ENCODE data around the gene BMP5. TPM values are rescaled to one million over a fixed set of nuclear protein-coding genes. Genes with fewer than 3 reads are reported as not detected.

BMP5 gene
- total RNA-seq, 1 donor from 2014 or later = 4.9 TPM

- no peak overlapping the region for H3K27ac Mint-ChIP-seq
- H3K4me3 Mint-ChIP-seq = no peak overlapping the region
- peaks cover 22% of the 10 kb centered on the region for H3K4me1 Mint-ChIP-seq
- TF ChIP-seq CTCF (IDR thresholded peaks at IDR 0.05; ENCODE audit: unreplicated experiment) = no peak
- H3K27me3 Mint-ChIP-seq (ENCODE audit: low read depth) = no peaks in the 10 kb centered on the region
- DNase-seq (ENCODE audit: low spot score in 2 of 2, unreplicated experiment in 2 of 2) = no peak
- no peaks in the 10 kb centered on the region for H3K36me3 Mint-ChIP-seq
- peaks cover 5% of the 10 kb centered on the region for H3K9me3 Mint-ChIP-seq
Measured at GRCh38 chr6:55714831-55715230, 160.6 kb downstream of the BMP5 start.

- Mint-ChIP-seq H3K4me1 (peaks cover 22% of the 10 kb centered on the region), H3K27ac (peak overlapping the region; percentile 45), H3K27me3 (ENCODE audit: low read depth) (no peaks in the 10 kb centered on the region), H3K4me3 (no peak overlapping the region), H3K36me3 (no peaks in the 10 kb centered on the region), H3K9me3 (peaks cover 9% of the 10 kb centered on the region)
- no peak for TF ChIP-seq CTCF (IDR thresholded peaks at IDR 0.05; ENCODE audit: unreplicated experiment)
- DNase-seq (ENCODE audit: low spot score in 2 of 2, unreplicated experiment in 2 of 2) = no peak
Measured at GRCh38 chr6:55713436-55713835, 162.0 kb downstream of the BMP5 start.

- H3K4me1 Mint-ChIP-seq = peaks cover 21% of the 10 kb centered on the region
- no peak overlapping the region for H3K4me3 Mint-ChIP-seq
Measured at GRCh38 chr6:55708711-55709110, 166.7 kb downstream of the BMP5 start.

GRCh38 chr6:55705451-55706440 lies 169.6 kb downstream of the BMP5 start:
- H3K27me3 Mint-ChIP-seq (ENCODE audit: low read depth) = no peaks in the 10 kb centered on the region
- TF ChIP-seq CTCF (IDR thresholded peaks at IDR 0.05; ENCODE audit: unreplicated experiment) = no peak
- DNase-seq (ENCODE audit: low spot score in 2 of 2, unreplicated experiment in 2 of 2) = no peak
- peaks cover 16% of the 10 kb centered on the region for H3K9me3 Mint-ChIP-seq
- H3K4me1 Mint-ChIP-seq = peaks cover 7% of the 10 kb centered on the region
- no peak overlapping the region for H3K27ac Mint-ChIP-seq
- H3K36me3 Mint-ChIP-seq = peaks cover 4% of the 10 kb centered on the region
- H3K4me3 Mint-ChIP-seq = no peak overlapping the region

More at GRCh38 chr6:55708711-55709110, 166.7 kb downstream of the BMP5 start:
- TF ChIP-seq CTCF (IDR thresholded peaks at IDR 0.05; ENCODE audit: unreplicated experiment) = no peak
- Mint-ChIP-seq H3K9me3 (peaks cover 14% of the 10 kb centered on the region), H3K27ac (no peak overlapping the region), H3K36me3 (peaks cover 4% of the 10 kb centered on the region), H3K27me3 (ENCODE audit: low read depth) (no peaks in the 10 kb centered on the region)
- DNase-seq (ENCODE audit: low spot score in 2 of 2, unreplicated experiment in 2 of 2) = no peak

- Mint-ChIP-seq H3K36me3 (peaks cover 4% of the 10 kb centered on the region), H3K4me1 (peaks cover 7% of the 10 kb centered on the region), H3K27me3 (ENCODE audit: low read depth) (no peaks in the 10 kb centered on the region), H3K9me3 (peaks cover 16% of the 10 kb centered on the region), H3K27ac (no peak overlapping the region), H3K4me3 (no peak overlapping the region)
- no peak for DNase-seq (ENCODE audit: low spot score in 2 of 2, unreplicated experiment in 2 of 2)
- no peak for TF ChIP-seq CTCF (IDR thresholded peaks at IDR 0.05; ENCODE audit: unreplicated experiment)
Measured at GRCh38 chr6:55704421-55704820, 171.0 kb downstream of the BMP5 start.
